HFFc6 (cell line): ENCODE results near the gene SLC39A3. TPM values are rescaled to one million over a fixed set of nuclear protein-coding genes. Genes with fewer than 3 reads are reported as not detected.
"Not testable (repeated sequence)": the region's sequence is repeated elsewhere in the genome, so short reads cannot be mapped to it uniquely, and the experiment has no call there.

Experiments
- DNase-seq: peaks from one replicate; pipeline ENCODE4 v3.0.0-alpha.2; 2018
- H3K27ac Mint-ChIP-seq: 2 replicates; pipeline ENCODE4 v1.8.0; 2020; ENCODE audit warnings: mild to moderate bottlenecking, mixed read lengths
- H3K27me3 Mint-ChIP-seq: 2 replicates; pipeline ENCODE4 v1.8.0; 2021; ENCODE audit warnings: mild to moderate bottlenecking, moderate library complexity, mixed read lengths; ENCODE audit not compliant: insufficient read depth
- H3K36me3 Mint-ChIP-seq: 2 replicates; pipeline ENCODE4 v1.8.0; 2021; ENCODE audit warnings: low read depth, mixed read lengths
- H3K4me1 Mint-ChIP-seq: 2 replicates; pipeline ENCODE4 v1.8.0; 2020; ENCODE audit warnings: low read depth, mixed read lengths
- H3K4me3 Mint-ChIP-seq: 2 replicates; pipeline ENCODE4 v1.8.0; 2020; ENCODE audit warnings: mild to moderate bottlenecking, moderate library complexity, mixed read lengths
- H3K9me3 Mint-ChIP-seq: 2 replicates; pipeline ENCODE4 v1.8.0; 2020; ENCODE audit warnings: mild to moderate bottlenecking, mixed read lengths
- total RNA-seq, 6 experiments: library from RNA; stranded (reverse); fragmentation: NEBNext Ultra II Directional; extraction: Animal tissue kit (Norgen Biotek cat#: 25700); gene quantifications; 2 replicates in 1 of 6; 3 replicates in 5 of 6; pipeline ENCODE4 v1.2.3, GENCODE V29; 2021
- TF ChIP-seq, protein P1 (sequence below): fragments of 200-600 bp; sonication (generic); IDR thresholded peaks from 2 replicates; pipeline ENCODE4 v1.5.0; 2021; ENCODE audit warnings: antibody characterized with exemption, mild to moderate bottlenecking

SLC39A3 gene
- total RNA-seq, 6 experiments from 2014 or later, result 39.2 to 49.1 (median 42.5) TPM

DNA sequence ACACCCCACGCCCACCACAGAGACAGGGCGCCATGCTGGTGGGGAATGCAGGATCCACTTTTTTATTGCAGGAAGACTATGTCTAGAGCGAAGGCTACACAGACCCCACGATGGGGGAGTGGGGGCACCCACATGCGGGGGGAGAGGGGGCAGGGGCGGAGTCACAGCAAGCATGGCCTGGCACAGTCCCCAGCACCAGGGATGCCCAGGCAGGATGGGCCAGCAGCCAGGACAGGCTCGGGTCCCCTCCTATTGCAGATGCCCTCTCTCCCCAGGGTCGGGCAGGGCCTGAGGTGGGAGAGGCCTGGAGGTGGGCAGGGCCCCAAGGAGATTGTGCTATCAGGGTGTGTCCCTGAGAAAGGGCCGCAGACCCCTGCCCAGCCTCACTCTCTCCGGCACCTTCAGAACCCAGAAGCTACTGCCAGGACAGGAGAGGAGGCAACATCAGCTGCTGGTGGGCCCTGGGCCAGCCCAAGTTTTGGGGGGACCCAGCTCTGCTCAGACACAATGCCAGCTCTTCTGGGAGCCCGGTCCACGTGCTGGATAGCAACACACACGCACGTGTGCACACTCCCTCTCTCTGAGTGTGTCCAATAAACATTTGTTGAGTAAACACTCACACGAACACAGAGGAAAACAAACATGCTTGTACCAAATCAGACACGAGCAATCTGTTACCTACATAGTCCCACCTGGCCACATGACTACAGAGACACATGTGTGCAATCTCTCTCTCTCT is 25.1 kb downstream of the SLC39A3 start:
- no peak overlapping the region for H3K27ac Mint-ChIP-seq
- peaks cover 12% of the 10 kb centered on the region for H3K36me3 Mint-ChIP-seq
- no peak overlapping the region for H3K4me3 Mint-ChIP-seq
- peaks cover 12% of the 10 kb centered on the region for H3K9me3 Mint-ChIP-seq
- TF ChIP-seq, protein P1, sequence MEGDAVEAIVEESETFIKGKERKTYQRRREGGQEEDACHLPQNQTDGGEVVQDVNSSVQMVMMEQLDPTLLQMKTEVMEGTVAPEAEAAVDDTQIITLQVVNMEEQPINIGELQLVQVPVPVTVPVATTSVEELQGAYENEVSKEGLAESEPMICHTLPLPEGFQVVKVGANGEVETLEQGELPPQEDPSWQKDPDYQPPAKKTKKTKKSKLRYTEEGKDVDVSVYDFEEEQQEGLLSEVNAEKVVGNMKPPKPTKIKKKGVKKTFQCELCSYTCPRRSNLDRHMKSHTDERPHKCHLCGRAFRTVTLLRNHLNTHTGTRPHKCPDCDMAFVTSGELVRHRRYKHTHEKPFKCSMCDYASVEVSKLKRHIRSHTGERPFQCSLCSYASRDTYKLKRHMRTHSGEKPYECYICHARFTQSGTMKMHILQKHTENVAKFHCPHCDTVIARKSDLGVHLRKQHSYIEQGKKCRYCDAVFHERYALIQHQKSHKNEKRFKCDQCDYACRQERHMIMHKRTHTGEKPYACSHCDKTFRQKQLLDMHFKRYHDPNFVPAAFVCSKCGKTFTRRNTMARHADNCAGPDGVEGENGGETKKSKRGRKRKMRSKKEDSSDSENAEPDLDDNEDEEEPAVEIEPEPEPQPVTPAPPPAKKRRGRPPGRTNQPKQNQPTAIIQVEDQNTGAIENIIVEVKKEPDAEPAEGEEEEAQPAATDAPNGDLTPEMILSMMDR, result no peak
- H3K27me3 Mint-ChIP-seq, result peaks cover 6% of the 10 kb centered on the region
- H3K4me1 Mint-ChIP-seq, result peaks cover 14% of the 10 kb centered on the region
- DNase-seq, result no peak

DNA sequence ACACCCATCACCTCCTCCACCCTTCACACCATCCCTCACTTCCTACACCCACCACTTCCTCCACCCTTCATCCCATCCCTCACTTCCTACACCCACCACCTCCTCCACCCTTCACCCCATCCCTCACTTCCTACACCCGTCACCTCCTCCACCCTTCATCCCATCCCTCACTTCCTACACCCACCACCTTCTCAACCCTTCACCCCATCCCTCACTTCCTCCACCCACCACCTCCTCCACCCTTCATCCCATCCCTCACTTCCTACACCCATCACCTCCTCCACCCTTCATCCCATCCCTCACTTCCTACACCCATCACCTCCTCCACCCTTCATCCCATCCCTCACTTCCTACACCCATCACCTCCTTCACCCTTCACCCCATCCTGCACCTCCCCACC is 25.7 kb downstream of the SLC39A3 start:
- Mint-ChIP-seq H3K9me3 (peaks cover 12% of the 10 kb centered on the region), H3K36me3 (peaks cover 12% of the 10 kb centered on the region), H3K4me1 (peaks cover 13% of the 10 kb centered on the region)
- not testable (repeated sequence) for H3K27me3 Mint-ChIP-seq, H3K4me3 Mint-ChIP-seq, H3K27ac Mint-ChIP-seq, DNase-seq

- peaks cover 12% of the 10 kb centered on the region for H3K9me3 Mint-ChIP-seq
- not testable (repeated sequence) for H3K4me3 Mint-ChIP-seq, H3K27ac Mint-ChIP-seq, DNase-seq, H3K27me3 Mint-ChIP-seq
- H3K4me1 Mint-ChIP-seq, result peaks cover 13% of the 10 kb centered on the region
- H3K36me3 Mint-ChIP-seq, result peaks cover 12% of the 10 kb centered on the region
These were observed 26.6 kb downstream of the SLC39A3 start for GRCh38 chr19:2713170-2713569.

- H3K27ac Mint-ChIP-seq, result no peak overlapping the region
- H3K27me3 Mint-ChIP-seq, result peaks cover 8% of the 10 kb centered on the region
- H3K9me3 Mint-ChIP-seq, result peaks cover 12% of the 10 kb centered on the region
- H3K4me1 Mint-ChIP-seq, result peaks cover 13% of the 10 kb centered on the region
- H3K4me3 Mint-ChIP-seq, result no peak overlapping the region
- H3K36me3 Mint-ChIP-seq, result peaks cover 12% of the 10 kb centered on the region
- TF ChIP-seq, protein P1, result no peak
- no peak for DNase-seq
These were observed 28.0 kb downstream of the SLC39A3 start for GRCh38 chr19:2711875-2712205.

DNA sequence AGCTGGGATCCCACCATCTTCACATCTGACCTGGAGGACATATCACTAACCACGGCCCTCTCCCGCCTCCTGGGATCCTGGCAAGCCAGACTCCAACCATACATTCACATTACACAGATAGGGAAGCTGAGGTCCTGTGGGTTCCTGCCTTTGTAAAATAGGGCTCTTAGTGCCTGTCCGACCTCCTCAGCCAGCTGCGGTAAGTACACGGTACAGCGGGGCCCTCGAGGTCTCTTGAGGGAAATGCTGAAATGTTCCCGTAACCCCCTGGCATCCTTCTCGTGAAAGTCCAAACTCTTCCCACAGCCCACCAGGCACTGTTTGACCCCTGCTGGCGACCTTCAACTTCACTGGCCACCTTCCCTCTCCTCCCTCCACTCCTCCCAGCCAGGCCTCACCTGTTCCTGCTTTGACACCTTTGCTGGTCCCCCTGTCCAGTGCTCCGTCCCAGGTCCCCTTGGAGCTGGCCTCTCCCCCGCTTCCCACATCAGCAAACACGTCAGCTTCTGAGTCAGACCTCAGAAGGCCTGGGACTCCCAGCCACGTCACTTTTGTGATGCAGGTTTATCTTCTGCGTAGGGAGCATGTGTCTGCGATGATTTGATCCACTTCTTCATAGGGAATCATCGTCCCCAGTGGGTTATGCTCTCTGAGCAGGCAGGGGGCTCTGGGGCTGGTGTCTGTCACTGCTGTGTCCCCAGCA is 28.5 kb downstream of the SLC39A3 start:
- Mint-ChIP-seq H3K27me3 (peaks cover 8% of the 10 kb centered on the region), H3K27ac (peak overlapping the region; percentile 77), H3K9me3 (peaks cover 12% of the 10 kb centered on the region), H3K36me3 (peaks cover 12% of the 10 kb centered on the region), H3K4me1 (peaks cover 13% of the 10 kb centered on the region), H3K4me3 (no peak overlapping the region)
- TF ChIP-seq, protein P1, result no peak
- peak; percentile 53 for DNase-seq

GRCh38 chr19:2706251-2706650 is 33.6 kb downstream of the SLC39A3 start:
- Mint-ChIP-seq H3K4me3 (no peak overlapping the region), H3K27me3 (peaks cover 12% of the 10 kb centered on the region), H3K27ac (no peak overlapping the region), H3K4me1 (peaks cover 3% of the 10 kb centered on the region), H3K9me3 (no peaks in the 10 kb centered on the region), H3K36me3 (no peaks in the 10 kb centered on the region)
- no peak for DNase-seq
- TF ChIP-seq, protein P1, result no peak
